ENCODE measurements around the gene RAB44. TPM values are rescaled to one million over a fixed set of nuclear protein-coding genes. Genes with fewer than 3 reads are reported as not detected.

RAB44 gene
- total RNA-seq, 2 donors from 2014 or later = 4.1 to 7.9 TPM

GRCh38 chr6:36743538-36744303 lies 46.1 kb downstream of the RAB44 start:
- Mint-ChIP-seq H3K4me1 (ENCODE audit: low read depth in 2 of 2) (peaks cover 10 to 34% of the 10 kb centered on the region in 2 donors), H3K36me3 (peaks cover 4% of the 10 kb centered on the region), H3K4me3 (no peak overlapping the region), H3K9me3 (no peaks in the 10 kb centered on the region), H3K27me3 (no peaks in the 10 kb centered on the region), H3K27ac (peak overlapping the region in 1 of 2 donors; percentile 88)
- ATAC-seq = no peak
- no peak for DNase-seq (ENCODE audit: low spot score)

GRCh38 chr6:36744304-36744673 lies 46.7 kb downstream of the RAB44 start:
- Mint-ChIP-seq H3K4me1 (ENCODE audit: low read depth in 2 of 2) (peaks cover 10 to 32% of the 10 kb centered on the region in 2 donors), H3K36me3 (peaks cover 9% of the 10 kb centered on the region), H3K4me3 (no peak overlapping the region), H3K27ac (peak overlapping the region in 1 of 2 donors; percentile 88), H3K9me3 (peaks cover 4% of the 10 kb centered on the region), H3K27me3 (no peaks in the 10 kb centered on the region)
- ATAC-seq = no peak
- no peak for DNase-seq (ENCODE audit: low spot score)

GRCh38 chr6:36745283-36745682 lies 47.7 kb downstream of the RAB44 start:
- ATAC-seq = no peak
- H3K9me3 Mint-ChIP-seq = peaks cover 6% of the 10 kb centered on the region
- no peak overlapping the region for H3K4me3 Mint-ChIP-seq

GRCh38 chr6:36745836-36746235 lies 48.2 kb downstream of the RAB44 start:
- DNase-seq (ENCODE audit: low spot score) (no peak), ATAC-seq (no peak)
- Mint-ChIP-seq H3K4me1 (ENCODE audit: low read depth in 2 of 2) (peaks cover 0 to 23% of the 10 kb centered on the region in 2 donors), H3K9me3 (peaks cover 6% of the 10 kb centered on the region), H3K27ac (no peak overlapping the region), H3K27me3 (no peaks in the 10 kb centered on the region), H3K4me3 (no peak overlapping the region), H3K36me3 (peaks cover 11% of the 10 kb centered on the region)

More at GRCh38 chr6:36745283-36745682, 47.7 kb downstream of the RAB44 start:
- Mint-ChIP-seq H3K36me3 (peaks cover 11% of the 10 kb centered on the region), H3K27me3 (no peaks in the 10 kb centered on the region), H3K27ac (peak overlapping the region in 1 of 2 donors; percentile 88), H3K4me1 (ENCODE audit: low read depth in 2 of 2) (peaks cover 5 to 28% of the 10 kb centered on the region in 2 donors)
- no peak for DNase-seq (ENCODE audit: low spot score)

- H3K4me1 Mint-ChIP-seq (ENCODE audit: low read depth in 2 of 2) = peaks cover 0 to 23% of the 10 kb centered on the region in 2 donors
- no peak for DNase-seq (ENCODE audit: low spot score)
- peaks cover 11% of the 10 kb centered on the region for H3K36me3 Mint-ChIP-seq
- H3K27ac Mint-ChIP-seq = peak overlapping the region in 1 of 2 donors; percentile 98
- no peaks in the 10 kb centered on the region for H3K27me3 Mint-ChIP-seq
- peaks cover 6% of the 10 kb centered on the region for H3K9me3 Mint-ChIP-seq
- no peak overlapping the region for H3K4me3 Mint-ChIP-seq
- no peak for ATAC-seq
Observed at GRCh38 chr6:36746251-36746650, 48.6 kb downstream of the RAB44 start.

- H3K36me3 Mint-ChIP-seq = peaks cover 11% of the 10 kb centered on the region
- peak overlapping the region in 1 of 2 donors; percentile 98 for H3K27ac Mint-ChIP-seq
- no peaks in the 10 kb centered on the region for H3K27me3 Mint-ChIP-seq
- H3K9me3 Mint-ChIP-seq = peaks cover 6% of the 10 kb centered on the region
- no peak for ATAC-seq
- DNase-seq (ENCODE audit: low spot score) = no peak
- no peak overlapping the region for H3K4me3 Mint-ChIP-seq
- H3K4me1 Mint-ChIP-seq (ENCODE audit: low read depth in 2 of 2) = peaks cover 23 to 37% of the 10 kb centered on the region in 2 donors
Observed at GRCh38 chr6:36749829-36750489, 52.3 kb downstream of the RAB44 start.

GRCh38 chr6:36751091-36751490 lies 53.5 kb downstream of the RAB44 start:
- Mint-ChIP-seq H3K9me3 (peaks cover 6% of the 10 kb centered on the region), H3K27ac (peak overlapping the region; percentile 97 to 98), H3K4me1 (ENCODE audit: low read depth in 2 of 2) (peaks cover 33 to 47% of the 10 kb centered on the region in 2 donors), H3K36me3 (peaks cover 11% of the 10 kb centered on the region), H3K27me3 (no peaks in the 10 kb centered on the region), H3K4me3 (no peak overlapping the region)
- ATAC-seq (no peak), DNase-seq (ENCODE audit: low spot score) (no peak)

- Mint-ChIP-seq H3K4me1 (ENCODE audit: low read depth in 2 of 2) (peaks cover 40 to 51% of the 10 kb centered on the region in 2 donors), H3K27ac (peak overlapping the region; percentile 97 to 98), H3K4me3 (peak overlapping the region; percentile 55), H3K36me3 (peaks cover 11% of the 10 kb centered on the region), H3K27me3 (no peaks in the 10 kb centered on the region), H3K9me3 (peaks cover 6% of the 10 kb centered on the region)
- no peak for DNase-seq (ENCODE audit: low spot score)
- no peak for ATAC-seq
Observed at GRCh38 chr6:36751833-36752186, 54.2 kb downstream of the RAB44 start.

- ATAC-seq (peak in 1 of 2 donors; percentile 42), DNase-seq (ENCODE audit: low spot score) (no peak)
- Mint-ChIP-seq H3K9me3 (peaks cover 6% of the 10 kb centered on the region), H3K27me3 (no peaks in the 10 kb centered on the region), H3K36me3 (peaks cover 11% of the 10 kb centered on the region), H3K4me1 (ENCODE audit: low read depth in 2 of 2) (peaks cover 46 to 53% of the 10 kb centered on the region in 2 donors), H3K4me3 (peak overlapping the region; percentile 62), H3K27ac (peak overlapping the region; percentile 97 to 98)
Observed at GRCh38 chr6:36752187-36752885, 54.7 kb downstream of the RAB44 start.

GRCh38 chr6:36752886-36753506 lies 55.4 kb downstream of the RAB44 start:
- peaks cover 11% of the 10 kb centered on the region for H3K36me3 Mint-ChIP-seq
- DNase-seq (ENCODE audit: low spot score) (no peak), ATAC-seq (no peak)
- peaks cover 6% of the 10 kb centered on the region for H3K9me3 Mint-ChIP-seq
- H3K4me1 Mint-ChIP-seq (ENCODE audit: low read depth in 2 of 2) = peaks cover 52 to 59% of the 10 kb centered on the region in 2 donors
- peak overlapping the region; percentile 97 to 98 for H3K27ac Mint-ChIP-seq
- H3K4me3 Mint-ChIP-seq = peak overlapping the region; percentile 62
- H3K27me3 Mint-ChIP-seq = no peaks in the 10 kb centered on the region

GRCh38 chr6:36753671-36754405 lies 56.2 kb downstream of the RAB44 start:
- peak overlapping the region; percentile 62 for H3K4me3 Mint-ChIP-seq
- H3K4me1 Mint-ChIP-seq (ENCODE audit: low read depth in 2 of 2) = peaks cover 58 to 65% of the 10 kb centered on the region in 2 donors
- peaks cover 6% of the 10 kb centered on the region for H3K36me3 Mint-ChIP-seq
- peak overlapping the region; percentile 97 to 98 for H3K27ac Mint-ChIP-seq
- no peaks in the 10 kb centered on the region for H3K27me3 Mint-ChIP-seq
- peaks cover 6% of the 10 kb centered on the region for H3K9me3 Mint-ChIP-seq
- ATAC-seq (no peak), DNase-seq (ENCODE audit: low spot score) (no peak)

- Mint-ChIP-seq H3K4me3 (peak overlapping the region; percentile 87), H3K4me1 (ENCODE audit: low read depth in 2 of 2) (peaks cover 64 to 72% of the 10 kb centered on the region in 2 donors)
- no peak for DNase-seq (ENCODE audit: low spot score)
Observed at GRCh38 chr6:36754582-36755434, 57.2 kb downstream of the RAB44 start.

More at GRCh38 chr6:36754582-36755434, 57.2 kb downstream of the RAB44 start:
- no peaks in the 10 kb centered on the region for H3K9me3 Mint-ChIP-seq
- no peaks in the 10 kb centered on the region for H3K36me3 Mint-ChIP-seq
- no peaks in the 10 kb centered on the region for H3K27me3 Mint-ChIP-seq
- peak overlapping the region; percentile 97 to 98 for H3K27ac Mint-ChIP-seq
- ATAC-seq = no peak

All from natural killer cell treated with Interleukin-12 subunit alpha and Interleukin-12 subunit beta and Interleukin-15 and Interleukin-18, amount 100 ng/mL, for 72 hours (primary cell).